Endothelial cell (in vitro differentiated cells): ENCODE data around the gene PLCB1. TPM values are rescaled to one million over a fixed set of nuclear protein-coding genes. Genes with fewer than 3 reads are reported as not detected.

ENCODE experiments used
- DNase-seq: peaks from one replicate; pipeline ENCODE4 v3.0.0; 2021; ENCODE audit warnings: low spot score
- H3K27ac Mint-ChIP-seq: one replicate; pipeline ENCODE4 v1.8.0; 2021; ENCODE audit warnings: mixed read lengths, inconsistent platforms; ENCODE audit not compliant: unreplicated experiment
- H3K27me3 Mint-ChIP-seq: one replicate; pipeline ENCODE4 v1.8.0; 2021; ENCODE audit warnings: mild to moderate bottlenecking, moderate library complexity, mixed read lengths, inconsistent platforms; ENCODE audit not compliant: unreplicated experiment
- H3K36me3 Mint-ChIP-seq: one replicate; pipeline ENCODE4 v1.8.0; 2021; ENCODE audit warnings: mild to moderate bottlenecking, low read depth, mixed read lengths, inconsistent platforms; ENCODE audit not compliant: unreplicated experiment
- H3K4me1 Mint-ChIP-seq: one replicate; pipeline ENCODE4 v1.8.0; 2021; ENCODE audit warnings: mild to moderate bottlenecking, mixed read lengths, inconsistent platforms; ENCODE audit not compliant: unreplicated experiment
- H3K4me3 Mint-ChIP-seq: one replicate; pipeline ENCODE4 v1.8.0; 2021; ENCODE audit warnings: mild to moderate bottlenecking, mixed read lengths, inconsistent platforms; ENCODE audit not compliant: unreplicated experiment
- H3K9me3 Mint-ChIP-seq: one replicate; pipeline ENCODE4 v1.8.0; 2021; ENCODE audit warnings: mixed read lengths, inconsistent platforms; ENCODE audit not compliant: unreplicated experiment
- total RNA-seq: library from RNA; stranded (reverse); fragmentation: NEBNext Ultra II Directional; extraction: Animal tissue kit (Norgen Biotek cat#: 25700); gene quantifications from one replicate; pipeline ENCODE4 v1.2.1, GENCODE V29; 2021; ENCODE audit not compliant: unreplicated experiment
- TF ChIP-seq, protein P1 (sequence below): fragments of 200-600 bp; sonication (generic); IDR thresholded peaks from one replicate; pipeline ENCODE4 v1.5.0; 2021; ENCODE audit warnings: antibody characterized with exemption; ENCODE audit not compliant: unreplicated experiment

PLCB1 gene
- total RNA-seq, 1 donor from 2014 or later = 8.1 TPM

- no peaks in the 10 kb centered on the region for H3K9me3 Mint-ChIP-seq
- peaks cover 2% of the 10 kb centered on the region for H3K27me3 Mint-ChIP-seq
- peaks cover 9% of the 10 kb centered on the region for H3K4me1 Mint-ChIP-seq
- H3K4me3 Mint-ChIP-seq = no peak overlapping the region
- no peaks in the 10 kb centered on the region for H3K36me3 Mint-ChIP-seq
- H3K27ac Mint-ChIP-seq = no peak overlapping the region
- DNase-seq = no peak
- TF ChIP-seq, protein P1, sequence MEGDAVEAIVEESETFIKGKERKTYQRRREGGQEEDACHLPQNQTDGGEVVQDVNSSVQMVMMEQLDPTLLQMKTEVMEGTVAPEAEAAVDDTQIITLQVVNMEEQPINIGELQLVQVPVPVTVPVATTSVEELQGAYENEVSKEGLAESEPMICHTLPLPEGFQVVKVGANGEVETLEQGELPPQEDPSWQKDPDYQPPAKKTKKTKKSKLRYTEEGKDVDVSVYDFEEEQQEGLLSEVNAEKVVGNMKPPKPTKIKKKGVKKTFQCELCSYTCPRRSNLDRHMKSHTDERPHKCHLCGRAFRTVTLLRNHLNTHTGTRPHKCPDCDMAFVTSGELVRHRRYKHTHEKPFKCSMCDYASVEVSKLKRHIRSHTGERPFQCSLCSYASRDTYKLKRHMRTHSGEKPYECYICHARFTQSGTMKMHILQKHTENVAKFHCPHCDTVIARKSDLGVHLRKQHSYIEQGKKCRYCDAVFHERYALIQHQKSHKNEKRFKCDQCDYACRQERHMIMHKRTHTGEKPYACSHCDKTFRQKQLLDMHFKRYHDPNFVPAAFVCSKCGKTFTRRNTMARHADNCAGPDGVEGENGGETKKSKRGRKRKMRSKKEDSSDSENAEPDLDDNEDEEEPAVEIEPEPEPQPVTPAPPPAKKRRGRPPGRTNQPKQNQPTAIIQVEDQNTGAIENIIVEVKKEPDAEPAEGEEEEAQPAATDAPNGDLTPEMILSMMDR = no peak
Observed at GRCh38 chr20:8213270-8213669, 81.2 kb downstream of the PLCB1 start.

GRCh38 chr20:8213831-8214587 lies 81.9 kb downstream of the PLCB1 start:
- Mint-ChIP-seq H3K4me1 (peaks cover 7% of the 10 kb centered on the region), H3K27me3 (peaks cover 2% of the 10 kb centered on the region), H3K27ac (no peak overlapping the region), H3K9me3 (no peaks in the 10 kb centered on the region), H3K4me3 (no peak overlapping the region), H3K36me3 (no peaks in the 10 kb centered on the region)
- DNase-seq = no peak
- TF ChIP-seq, protein P1 = no peak

DNA sequence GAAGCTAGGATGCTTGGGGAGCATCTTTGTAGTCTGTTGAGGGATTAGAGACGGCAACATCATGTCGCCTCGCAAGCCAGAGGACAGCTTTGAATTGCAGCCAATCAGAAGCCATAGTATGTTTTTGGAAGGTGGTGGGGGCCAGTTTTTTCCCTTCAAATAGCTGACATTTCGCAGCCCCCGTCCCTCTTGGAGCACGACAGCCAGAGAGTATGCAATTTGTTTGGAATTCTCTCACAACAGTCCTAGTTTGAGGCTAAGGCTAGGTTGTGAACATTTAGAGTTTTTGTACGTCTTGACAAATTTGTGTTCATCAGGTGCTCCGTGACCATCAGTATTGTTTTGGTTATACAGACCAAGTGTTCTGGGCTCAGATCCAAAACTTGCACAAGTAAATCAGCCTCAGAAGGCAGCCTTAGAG lies 83.3 kb downstream of the PLCB1 start:
- TF ChIP-seq, protein P1 = no peak
- Mint-ChIP-seq H3K4me3 (no peak overlapping the region), H3K27me3 (peaks cover 2% of the 10 kb centered on the region), H3K36me3 (no peaks in the 10 kb centered on the region), H3K27ac (no peak overlapping the region), H3K9me3 (no peaks in the 10 kb centered on the region), H3K4me1 (peaks cover 7% of the 10 kb centered on the region)
- no peak for DNase-seq

DNA sequence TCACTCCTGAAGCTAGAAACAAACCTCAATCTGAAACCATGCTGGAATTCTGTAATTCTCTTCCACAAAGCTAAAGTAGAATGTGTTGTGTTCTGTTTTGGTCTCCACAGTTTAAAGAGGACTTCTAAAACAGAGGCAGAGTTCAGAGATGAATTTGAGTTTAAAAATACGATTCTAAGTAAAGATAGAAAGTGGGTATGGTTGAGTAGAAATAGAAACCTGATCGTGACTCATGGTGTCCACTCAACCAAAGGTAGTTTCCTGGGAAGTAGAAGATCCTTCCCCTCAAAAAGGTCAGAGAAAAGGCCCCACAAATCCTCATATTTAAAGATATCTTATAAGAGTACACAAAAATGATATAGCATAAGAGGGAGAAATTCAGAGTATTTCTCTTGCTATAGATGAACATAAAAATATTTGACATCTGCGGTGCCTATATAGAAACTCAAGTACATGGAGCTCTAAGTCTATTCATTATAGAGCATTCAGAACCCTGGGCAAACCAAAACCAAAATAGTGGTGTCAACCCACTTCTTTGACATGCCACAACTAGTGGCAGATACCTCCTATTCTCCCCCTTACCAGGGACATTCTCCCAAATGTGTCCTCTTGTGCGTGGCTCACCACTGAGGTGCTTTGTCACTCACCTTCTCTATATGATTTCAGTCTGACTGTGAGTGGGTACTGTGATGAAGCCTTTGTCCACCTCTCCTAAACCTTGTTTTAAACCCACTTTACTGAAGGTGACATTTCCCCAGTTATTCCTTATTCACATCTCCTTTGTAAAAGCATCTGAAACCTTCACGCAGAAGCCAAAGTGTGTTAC lies 84.5 kb downstream of the PLCB1 start:
- Mint-ChIP-seq H3K36me3 (no peaks in the 10 kb centered on the region), H3K27me3 (peaks cover 2% of the 10 kb centered on the region), H3K4me1 (peaks cover 7% of the 10 kb centered on the region), H3K9me3 (no peaks in the 10 kb centered on the region), H3K27ac (no peak overlapping the region), H3K4me3 (no peak overlapping the region)
- no peak for DNase-seq
- TF ChIP-seq, protein P1 = no peak

GRCh38 chr20:8218861-8219260 lies 86.8 kb downstream of the PLCB1 start:
- peaks cover 2% of the 10 kb centered on the region for H3K27me3 Mint-ChIP-seq
- H3K4me1 Mint-ChIP-seq = no peaks in the 10 kb centered on the region
- no peaks in the 10 kb centered on the region for H3K36me3 Mint-ChIP-seq
- no peaks in the 10 kb centered on the region for H3K9me3 Mint-ChIP-seq
- TF ChIP-seq, protein P1 = no peak
- no peak overlapping the region for H3K4me3 Mint-ChIP-seq
- no peak overlapping the region for H3K27ac Mint-ChIP-seq
- DNase-seq = no peak
